H9 (cell line): ENCODE results near the gene ENKD1. TPM values are rescaled to one million over a fixed set of nuclear protein-coding genes. Genes with fewer than 3 reads are reported as not detected.
A peak's percentile ranks its signal among the peaks of the same experiment; 100 is the strongest.

Experiments
- DNase-seq: peaks from one replicate; pipeline ENCODE4 v3.0.0-alpha.2; 2017
- H2AFZ ChIP-seq: one replicate; pipeline ENCODE4 v1.6.1; 2013; ENCODE audit warnings: mild to moderate bottlenecking, low read length, control low read depth, moderate library complexity
- H2AK5ac ChIP-seq: 2 replicates; pipeline ENCODE4 v1.6.1; 2013; ENCODE audit warnings: low read length, control low read depth, mixed read lengths; ENCODE audit not compliant: insufficient read length
- H2BK120ac ChIP-seq: one replicate; pipeline ENCODE4 v1.6.1; 2013; ENCODE audit warnings: low read depth, mild to moderate bottlenecking, low read length, control low read depth, inconsistent platforms; ENCODE audit not compliant: poor library complexity, severe bottlenecking
- H2BK12ac ChIP-seq: 2 replicates; pipeline ENCODE4 v1.6.1; 2013; ENCODE audit warnings: low read length, control low read depth, mixed read lengths, low read depth; ENCODE audit not compliant: insufficient read length
- H2BK15ac ChIP-seq: 2 replicates; pipeline ENCODE4 v1.6.1; 2013; ENCODE audit warnings: low read depth, low read length, control low read depth
- H2BK20ac ChIP-seq: one replicate; pipeline ENCODE4 v1.6.1; 2013; ENCODE audit warnings: low read depth, mild to moderate bottlenecking, low read length, control low read depth, inconsistent platforms; ENCODE audit not compliant: poor library complexity, severe bottlenecking
- H2BK5ac ChIP-seq: 2 replicates; pipeline ENCODE4 v1.6.1; 2013; ENCODE audit warnings: low read length, control low read depth, mixed read lengths; ENCODE audit not compliant: insufficient read length
- H3K14ac ChIP-seq: 2 replicates; pipeline ENCODE4 v1.6.1; 2013; ENCODE audit warnings: low read length, control low read depth; ENCODE audit not compliant: insufficient read depth
- H3K18ac ChIP-seq: 2 replicates; pipeline ENCODE4 v1.6.1; 2013; ENCODE audit warnings: low read depth, mild to moderate bottlenecking, mixed read lengths, low read length, control low read depth; ENCODE audit not compliant: insufficient read length
- H3K23ac ChIP-seq: 2 replicates; pipeline ENCODE4 v1.6.1; 2013; ENCODE audit warnings: low read length, control low read depth, mixed read lengths, low read depth; ENCODE audit not compliant: insufficient read length
- H3K23me2 ChIP-seq: 2 replicates; pipeline ENCODE4 v1.6.1; 2013; ENCODE audit warnings: low read depth, mild to moderate bottlenecking, mixed read lengths, low read length, control low read depth; ENCODE audit not compliant: insufficient read length, poor library complexity, severe bottlenecking
- H3K27ac ChIP-seq: 2 replicates; pipeline ENCODE4 v1.5.1; 2013; ENCODE audit warnings: low read length, control low read depth, mixed read lengths, low read depth; ENCODE audit not compliant: insufficient read length
- H3K27me3 ChIP-seq: 2 replicates; pipeline ENCODE4 v1.6.1; 2013; ENCODE audit warnings: low read length, control low read depth, inconsistent platforms; ENCODE audit not compliant: insufficient read depth
- H3K4ac ChIP-seq: 2 replicates; pipeline ENCODE4 v1.6.1; 2013; ENCODE audit warnings: low read depth, mild to moderate bottlenecking, control low read depth, inconsistent platforms, low read length, moderate library complexity
- H3K4me1 ChIP-seq: 2 replicates; pipeline ENCODE4 v1.6.1; 2013; ENCODE audit warnings: low read length, control low read depth, inconsistent platforms; ENCODE audit not compliant: insufficient read depth
- H3K4me2 ChIP-seq: 2 replicates; pipeline ENCODE4 v1.6.1; 2013; ENCODE audit warnings: low read length, control low read depth, mixed read lengths; ENCODE audit not compliant: insufficient read length, insufficient read depth
- H3K56ac ChIP-seq: 2 replicates; pipeline ENCODE4 v1.6.1; 2013; ENCODE audit warnings: low read depth, mild to moderate bottlenecking, mixed read lengths, low read length, control low read depth; ENCODE audit not compliant: insufficient read length
- H3K79me1 ChIP-seq: 2 replicates; pipeline ENCODE4 v1.6.1; 2013; ENCODE audit warnings: low read depth, mild to moderate bottlenecking, moderate library complexity, low read length, control low read depth, inconsistent platforms; ENCODE audit not compliant: insufficient read depth, poor library complexity, severe bottlenecking
- H3K79me2 ChIP-seq: 2 replicates; pipeline ENCODE4 v1.6.1; 2013; ENCODE audit warnings: low read length, control low read depth, inconsistent platforms; ENCODE audit not compliant: insufficient read depth
- H3K9ac ChIP-seq: 2 replicates; pipeline ENCODE4 v1.6.1; 2013; ENCODE audit warnings: low read length, control low read depth, mixed read lengths; ENCODE audit not compliant: insufficient read length; ENCODE audit errors: extremely low read depth
- H3K9me3 ChIP-seq: one replicate; pipeline ENCODE4 v1.6.1; 2013; ENCODE audit warnings: low read depth, low read length, inconsistent platforms; ENCODE audit not compliant: control insufficient read depth
- H3T11ph ChIP-seq: one replicate; pipeline ENCODE4 v1.6.1; 2013; ENCODE audit warnings: mild to moderate bottlenecking, low read length, control low read depth, inconsistent platforms
- H4K20me1 ChIP-seq: one replicate; pipeline ENCODE4 v1.6.1; 2013; ENCODE audit not compliant: control insufficient read depth, insufficient read length, insufficient read depth
- H4K5ac ChIP-seq: 2 replicates; pipeline ENCODE4 v1.6.1; 2013; ENCODE audit warnings: low read depth, mild to moderate bottlenecking, mixed read lengths, low read length, control low read depth; ENCODE audit not compliant: insufficient read length
- H4K8ac ChIP-seq: replicated peaks from 2 replicates; pipeline ENCODE4 v1.6.1; 2013; ENCODE audit warnings: low read length, control low read depth, mixed read lengths, low read depth; ENCODE audit not compliant: insufficient read length
- H4K91ac ChIP-seq: 2 replicates; pipeline ENCODE4 v1.6.1; 2013; ENCODE audit warnings: low read depth, mild to moderate bottlenecking, moderate library complexity, mixed read lengths, low read length, control low read depth; ENCODE audit not compliant: insufficient read length
- H3K27ac Mint-ChIP-seq, 3 experiments: 2 replicates in 2 of 3; 3 replicates in 1 of 3; pipeline ENCODE4 v1.8.0; 2020 to 2021; ENCODE audit warnings: mixed read lengths in 3 of 3, mild to moderate bottlenecking in 1 of 3, moderate library complexity in 1 of 3
- H3K27me3 Mint-ChIP-seq: 2 replicates; pipeline ENCODE4 v1.8.0; 2021; ENCODE audit warnings: low read depth, mild to moderate bottlenecking, moderate library complexity, mixed read lengths
- H3K36me3 Mint-ChIP-seq, 3 experiments: 2 replicates in 2 of 3; 3 replicates in 1 of 3; pipeline ENCODE4 v1.8.0; 2020 to 2021; ENCODE audit warnings: low read depth in 3 of 3, mixed read lengths in 3 of 3; ENCODE audit not compliant: insufficient read depth in 1 of 3
- H3K4me1 Mint-ChIP-seq, 2 experiments: 2 replicates each; pipeline ENCODE4 v1.8.0; 2020; ENCODE audit warnings: mixed read lengths in 2 of 2
- H3K4me3 Mint-ChIP-seq, 2 experiments: 2 replicates in 1 of 2; 3 replicates in 1 of 2; pipeline ENCODE4 v1.8.0; 2020 to 2021; ENCODE audit warnings: mild to moderate bottlenecking in 2 of 2, mixed read lengths in 2 of 2, moderate library complexity in 1 of 2
- H3K9me3 Mint-ChIP-seq, 2 experiments: 2 replicates in 1 of 2; 3 replicates in 1 of 2; pipeline ENCODE4 v1.8.0; 2020; ENCODE audit warnings: mild to moderate bottlenecking in 2 of 2, mixed read lengths in 2 of 2, moderate library complexity in 1 of 2
- WGBS: extraction: QIAGEN DNeasy Blood & Tissue Kit; methylation state at CpG from one replicate; pipeline ENCODE4 v1.1.7; 2013; ENCODE audit warnings: missing lambda C conversion rate, low lambda C conversion rate, mixed read lengths; ENCODE audit not compliant: insufficient read length; ENCODE audit errors: extremely low coverage; 5-methylcytosine and 5-hydroxymethylcytosine counted together
- total RNA-seq: library from RNA; stranded (reverse); gene quantifications from 2 replicates; pipeline ENCODE4 v1.2.1, GENCODE V29; 2021
- TF ChIP-seq, protein P1 (sequence below): fragments of 200-600 bp; sonication (generic); conservative IDR thresholded peaks from 3 replicates; pipeline ENCODE4 v1.8.0; 2021; ENCODE audit warnings: antibody characterized with exemption, mild to moderate bottlenecking

ENKD1 gene
- total RNA-seq, 1 experiment from 2014 or later: 9.5 TPM

DNA sequence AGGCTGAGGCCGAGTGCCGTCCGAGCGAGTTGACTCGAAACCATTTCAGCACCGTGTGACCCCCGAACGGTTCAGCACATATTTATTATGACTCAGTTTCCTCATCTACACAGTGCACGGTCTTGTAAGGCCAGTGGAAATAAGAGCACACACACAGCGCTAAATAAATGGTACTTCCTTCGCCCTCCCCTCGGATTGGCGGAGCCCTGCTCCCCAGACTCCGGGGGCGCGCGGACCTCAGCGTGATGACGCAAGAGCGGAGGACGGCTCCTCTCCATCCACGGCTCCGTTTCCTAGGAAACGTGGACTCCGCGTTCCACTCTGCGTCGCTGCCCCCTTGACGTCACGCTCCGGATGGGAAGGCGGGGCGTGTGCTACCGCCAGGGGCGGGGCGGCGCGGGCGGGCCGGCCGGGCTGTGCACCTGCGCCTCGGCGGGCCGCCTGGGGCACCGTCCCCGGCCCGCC, 6.0 kb downstream of the ENKD1 start, which contains the start of gene PARD6A:
PARD6A (plus strand) TSS at position 397 of the 465 bp plus-strand sequence. CDS start 79 bp downstream, outside the sequence.
- Histone ChIP-seq H4K91ac (no peak within 1 kb of the TSS), H3K4me1 (no peaks in the 10 kb centered on the region), H2BK20ac (no peak within 1 kb of the TSS), H2AK5ac (no peak within 1 kb of the TSS), H3K14ac (0 out of 2 replicates have a peak within 1 kb of the TSS, but pooled peaks have one; percentile 54), H4K20me1 (no peaks in the 10 kb centered on the region), H3K27ac (no peak within 1 kb of the TSS), H4K5ac (no peak within 1 kb of the TSS), H3K23ac (no peak within 1 kb of the TSS), H2AFZ (no peak within 1 kb of the TSS), H3K4me2 (peak within 1 kb of the TSS; percentile 57), H2BK5ac (no peak within 1 kb of the TSS), H2BK120ac (no peak within 1 kb of the TSS), H4K8ac (no peak within 1 kb of the TSS), H3K23me2 (peaks cover 11% of the 10 kb centered on the region), H3K27me3 (no peaks in the 10 kb centered on the region), H3T11ph (no peak within 1 kb of the TSS), H3K9me3 (no peaks in the 10 kb centered on the region), H3K4ac (no peak within 1 kb of the TSS), H3K18ac (peak within 1 kb of the TSS; percentile 29), H3K9ac (peak within 1 kb of the TSS; percentile 56), H2BK12ac (no peak within 1 kb of the TSS), H2BK15ac (no peak within 1 kb of the TSS; the same call in 1 of the 2 replicates), H3K56ac (no peak within 1 kb of the TSS), H3K79me1 (no peaks in the 10 kb centered on the region), H3K79me2 (no peaks in the 10 kb centered on the region)
- peaks cover 10 to 26% (median 10%) of the 10 kb centered on the region in 3 experiments for H3K36me3 Mint-ChIP-seq
- peak; percentile 97 for DNase-seq
- H3K27me3 Mint-ChIP-seq: peaks cover 2% of the 10 kb centered on the region
- peaks cover 12 to 24% of the 10 kb centered on the region in 2 experiments for H3K4me1 Mint-ChIP-seq
- H3K4me3 Mint-ChIP-seq: peak within 1 kb of the TSS; percentile 85 to 94
- WGBS: no CpG with 5 or more reads among the region's 48 CpGs
- TF ChIP-seq, protein P1, sequence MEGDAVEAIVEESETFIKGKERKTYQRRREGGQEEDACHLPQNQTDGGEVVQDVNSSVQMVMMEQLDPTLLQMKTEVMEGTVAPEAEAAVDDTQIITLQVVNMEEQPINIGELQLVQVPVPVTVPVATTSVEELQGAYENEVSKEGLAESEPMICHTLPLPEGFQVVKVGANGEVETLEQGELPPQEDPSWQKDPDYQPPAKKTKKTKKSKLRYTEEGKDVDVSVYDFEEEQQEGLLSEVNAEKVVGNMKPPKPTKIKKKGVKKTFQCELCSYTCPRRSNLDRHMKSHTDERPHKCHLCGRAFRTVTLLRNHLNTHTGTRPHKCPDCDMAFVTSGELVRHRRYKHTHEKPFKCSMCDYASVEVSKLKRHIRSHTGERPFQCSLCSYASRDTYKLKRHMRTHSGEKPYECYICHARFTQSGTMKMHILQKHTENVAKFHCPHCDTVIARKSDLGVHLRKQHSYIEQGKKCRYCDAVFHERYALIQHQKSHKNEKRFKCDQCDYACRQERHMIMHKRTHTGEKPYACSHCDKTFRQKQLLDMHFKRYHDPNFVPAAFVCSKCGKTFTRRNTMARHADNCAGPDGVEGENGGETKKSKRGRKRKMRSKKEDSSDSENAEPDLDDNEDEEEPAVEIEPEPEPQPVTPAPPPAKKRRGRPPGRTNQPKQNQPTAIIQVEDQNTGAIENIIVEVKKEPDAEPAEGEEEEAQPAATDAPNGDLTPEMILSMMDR: no peak
- H3K27ac Mint-ChIP-seq: peak within 1 kb of the TSS; percentile 79 to 98 (median 98); a peak in 6 of 7 replicates
- H3K9me3 Mint-ChIP-seq: no peaks in the 10 kb centered on the region
